HG02623 (cell line): ENCODE measurements around the gene KRTAP10-9.
"Not testable (repeated sequence)": the region's sequence is repeated elsewhere in the genome, so short reads cannot be mapped to it uniquely, and the experiment has no call there.

Experiments used
- ATAC-seq: cut with Tn5 transposase; IDR thresholded peaks from one replicate; pipeline ENCODE4 v1.9.1; 2021; ENCODE audit warnings: moderate library complexity; ENCODE audit not compliant: unreplicated experiment

Gene KRTAP10-9

GRCh38 chr21:44637018-44637850, 10.3 kb downstream of the KRTAP10-9 start, which contains the start of gene KRTAP10-10:
TSS of gene KRTAP10-10 (plus strand) at chr21:44637356. CDS start at chr21:44637418, 62 bp downstream.
- no peak for ATAC-seq

GRCh38 chr21:44637851-44638348, 11.0 kb downstream of the KRTAP10-9 start:
- not testable (repeated sequence) for ATAC-seq

- ATAC-seq, result not testable (repeated sequence)
These were observed 11.8 kb downstream of the KRTAP10-9 start for GRCh38 chr21:44638506-44639330.

- no peak for ATAC-seq
These were observed 12.4 kb downstream of the KRTAP10-9 start for GRCh38 chr21:44639331-44639655.

DNA sequence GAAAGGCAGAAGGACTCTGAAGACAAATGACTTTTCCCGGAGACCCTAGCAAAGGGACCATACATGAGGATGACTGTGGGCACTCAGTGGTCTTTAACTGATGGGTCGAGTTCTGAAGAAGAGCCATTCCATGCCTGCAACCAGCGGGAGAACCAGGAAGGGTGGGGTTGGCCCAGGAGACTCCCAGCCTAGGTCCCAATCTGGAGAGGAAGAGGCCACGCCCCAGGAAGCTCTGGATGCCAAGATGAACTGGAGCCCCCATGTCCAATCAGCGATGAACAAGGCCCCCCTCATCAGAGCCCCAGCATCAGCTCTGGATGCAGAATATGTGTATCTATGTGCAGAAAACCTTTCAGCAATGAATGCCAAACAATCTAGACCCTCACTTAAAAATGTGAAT, 13.9 kb downstream of the KRTAP10-9 start:
- ATAC-seq, result no peak

GRCh38 chr21:44643741-44644310, 16.9 kb downstream of the KRTAP10-9 start:
- ATAC-seq, result no peak

DNA sequence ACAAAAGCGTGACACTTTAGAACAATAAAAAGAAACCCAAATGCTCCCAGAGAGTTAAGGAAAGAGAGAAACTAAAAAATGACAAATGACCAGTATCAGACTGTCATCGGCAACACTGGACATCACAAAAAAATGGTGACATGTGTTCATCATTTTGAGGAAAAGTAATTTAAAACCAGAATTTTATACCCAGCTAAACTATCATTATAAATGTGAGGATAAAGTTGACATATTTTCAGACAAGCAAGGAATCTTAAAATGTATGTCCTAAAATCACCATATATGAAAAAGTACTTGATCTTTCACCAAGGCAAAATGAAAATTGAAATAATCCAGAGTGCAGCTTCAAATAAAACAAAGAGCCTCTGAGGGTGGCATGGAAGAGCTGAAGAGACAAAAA, 18.0 kb downstream of the KRTAP10-9 start:
- no peak for ATAC-seq

- not testable (repeated sequence) for ATAC-seq
These were observed 19.7 kb downstream of the KRTAP10-9 start, which contains the start of gene KRTAP10-11 for GRCh38 chr21:44646366-44647221. TSS of gene KRTAP10-11 (plus strand) at chr21:44646414. CDS start at chr21:44646459, 45 bp downstream.

- ATAC-seq, result no peak
These were observed 20.3 kb downstream of the KRTAP10-9 start for GRCh38 chr21:44647222-44647552.

DNA sequence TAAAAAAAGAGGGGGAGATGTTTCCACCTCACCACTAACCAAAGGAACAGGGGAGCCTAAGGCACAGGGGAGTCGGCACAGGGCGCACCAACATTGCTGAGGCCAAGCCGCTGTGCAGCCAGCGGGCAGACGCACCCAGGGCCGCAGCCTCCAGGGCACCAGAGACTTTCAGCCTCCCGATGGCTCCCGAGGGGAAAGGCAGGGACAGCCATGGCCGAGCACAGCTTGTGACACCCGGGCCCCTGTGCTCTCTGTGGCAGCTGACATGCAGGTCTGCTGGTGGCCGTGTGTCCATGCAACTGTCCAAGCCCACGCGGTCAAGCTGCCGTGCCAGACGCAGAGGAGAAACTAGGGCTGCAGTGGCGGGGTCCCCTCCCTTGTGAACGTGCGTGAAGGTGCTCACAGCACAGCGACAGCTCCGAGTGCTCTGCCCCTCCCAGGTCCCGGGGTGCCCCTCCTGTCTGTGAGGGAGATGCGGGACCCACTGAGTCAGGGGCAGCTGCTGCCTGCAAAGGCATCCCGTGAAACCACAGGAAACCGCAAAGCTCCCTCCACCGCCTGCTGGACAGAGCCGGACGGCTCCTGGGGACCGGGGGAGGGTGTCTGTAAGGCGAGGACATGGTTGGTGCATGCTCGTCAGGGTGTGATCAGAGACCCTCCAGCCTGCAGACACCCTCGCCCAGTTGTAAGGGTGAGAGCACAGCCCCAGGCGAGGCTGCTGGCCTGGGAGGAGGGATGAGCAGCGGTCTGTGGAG, 21.8 kb downstream of the KRTAP10-9 start:
- no peak for ATAC-seq

- no peak for ATAC-seq
These were observed 22.7 kb downstream of the KRTAP10-9 start for GRCh38 chr21:44649521-44650100.

GRCh38 chr21:44650265-44650972, 23.5 kb downstream of the KRTAP10-9 start:
- ATAC-seq, result no peak

GRCh38 chr21:44650973-44651675, 24.2 kb downstream of the KRTAP10-9 start:
- ATAC-seq, result no peak

- ATAC-seq, result no peak
These were observed 26.2 kb downstream of the KRTAP10-9 start for GRCh38 chr21:44653123-44653522.

GRCh38 chr21:44653656-44654575, 27.0 kb downstream of the KRTAP10-9 start:
- ATAC-seq, result no peak

DNA sequence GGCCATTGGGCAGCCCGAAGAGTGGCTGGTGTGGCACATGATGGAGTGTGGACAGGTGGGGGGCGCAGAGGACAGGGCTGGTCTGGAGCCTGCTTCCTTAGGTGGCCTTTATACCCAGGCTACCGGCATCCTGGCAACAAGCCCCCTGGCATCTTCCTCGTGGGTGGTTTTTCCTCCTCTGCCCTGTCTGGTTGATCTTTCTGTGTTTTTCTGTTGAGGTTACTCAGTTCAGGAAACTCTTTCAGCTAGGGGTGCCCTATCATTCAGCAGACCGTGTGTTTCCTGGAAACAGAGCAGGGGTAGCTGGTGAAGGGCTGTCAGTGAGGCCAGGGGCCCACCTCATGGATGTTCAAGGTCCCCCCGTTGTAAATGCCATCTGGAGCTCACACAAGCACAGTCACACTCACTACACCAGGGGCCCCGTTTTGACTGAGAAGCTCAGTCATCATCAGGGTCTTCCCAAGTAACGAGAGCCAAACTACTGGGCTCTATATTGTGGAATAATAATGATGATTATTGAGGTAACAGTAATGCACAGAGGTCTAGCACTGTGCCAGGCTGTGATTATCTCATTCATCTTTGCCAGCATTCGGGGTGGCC, 27.8 kb downstream of the KRTAP10-9 start, which contains the start of gene KRTAP12-4:
KRTAP12-4 (minus strand) TSS at position 84 of the 600 bp plus-strand sequence; CDS start at position 39, 45 bp downstream.
- ATAC-seq, result no peak

DNA sequence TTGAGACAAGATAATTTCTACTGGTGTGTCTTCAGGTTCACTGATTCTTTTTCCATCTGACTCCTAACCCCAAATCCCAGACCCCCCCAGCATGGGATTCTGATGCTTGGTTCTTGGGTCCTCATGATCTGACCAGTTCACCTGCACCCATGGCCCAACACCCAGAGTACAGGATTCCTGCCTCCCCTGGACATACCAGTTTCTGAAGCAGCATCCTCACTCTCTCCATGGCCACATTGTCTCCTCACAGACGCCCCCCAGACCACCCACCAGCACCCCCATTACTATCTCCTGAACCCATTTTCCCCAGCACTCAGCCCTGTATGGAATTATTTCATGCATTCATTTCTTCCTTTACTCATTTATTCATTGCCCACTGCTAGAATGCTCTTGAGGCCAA, 30.0 kb downstream of the KRTAP10-9 start:
- no peak for ATAC-seq
